Stimulated activated CD4-positive, alpha-beta T cell treated with anti-CD3 and anti-CD28 coated beads, Interleukin-2, amount 100 ng/mL, for 24 hours (primary cell): ENCODE data around the gene IL32.

Experiments
- DNase-seq, 2 donors: peaks; one replicate each; pipeline ENCODE4 v3.0.0-alpha.2; 2020

IL32 gene

GRCh38 chr16:3065069-3065741, at the start of gene IL32:
Gene IL32, plus strand, starts transcription at chr16:3065640. Its CDS starts 172 bp downstream, at chr16:3065812.
- peak; percentile 77 to 81 for DNase-seq

- DNase-seq: no peak
Measured at GRCh38 chr16:3015865-3016521, 49.4 kb upstream of the IL32 start.

- DNase-seq: no peak
Measured at GRCh38 chr16:3017344-3017743, 48.1 kb upstream of the IL32 start.

GRCh38 chr16:3017794-3018506, 47.5 kb upstream of the IL32 start, which contains the start of gene CLDN6:
Gene CLDN6, minus strand, starts transcription at chr16:3018183. Its CDS starts 2,162 bp downstream, at chr16:3016021.
- peak in 1 of 2 donors; percentile 46 for DNase-seq

GRCh38 chr16:3019594-3020246, 45.7 kb upstream of the IL32 start:
- DNase-seq: no peak

- DNase-seq: peak; percentile 66 to 79
Measured at GRCh38 chr16:3020247-3020603, 45.2 kb upstream of the IL32 start, which contains the start of gene TNFRSF12A. Gene TNFRSF12A, plus strand, starts transcription at chr16:3020368. Its CDS starts 30 bp downstream, at chr16:3020398.

- peak; percentile 51 to 58 for DNase-seq
Measured at GRCh38 chr16:3020604-3021448, 44.6 kb upstream of the IL32 start.

- DNase-seq: peak; percentile 85 to 90
Measured at GRCh38 chr16:3021449-3022207, 43.8 kb upstream of the IL32 start.

GRCh38 chr16:3022208-3022683, 43.2 kb upstream of the IL32 start:
- DNase-seq: peak; percentile 93

GRCh38 chr16:3022684-3023414, 42.6 kb upstream of the IL32 start:
- DNase-seq: no peak

- peak in 1 of 2 donors; percentile 34 for DNase-seq
Measured at GRCh38 chr16:3023415-3023668, 42.1 kb upstream of the IL32 start.

- DNase-seq: peak; percentile 95 to 97
Measured at GRCh38 chr16:3023669-3024478, 41.6 kb upstream of the IL32 start, which contains the start of the genes HCFC1R1 and THOC6. Gene HCFC1R1, minus strand, starts transcription at chr16:3023942. Its CDS starts 1 bp downstream, at chr16:3023941. Gene THOC6, plus strand, starts transcription at chr16:3024035. Its CDS starts 292 bp downstream, at chr16:3024327.

- no peak for DNase-seq
Measured at GRCh38 chr16:3025032-3026002, 40.1 kb upstream of the IL32 start.

- DNase-seq: no peak
Measured at GRCh38 chr16:3026003-3026378, 39.4 kb upstream of the IL32 start.

- DNase-seq: no peak
Measured at GRCh38 chr16:3026609-3027488, 38.6 kb upstream of the IL32 start.

- DNase-seq: no peak
Measured at GRCh38 chr16:3027489-3027795, 38.0 kb upstream of the IL32 start.

GRCh38 chr16:3027983-3028715, 37.3 kb upstream of the IL32 start:
- DNase-seq: peak; percentile 89 to 93
